Left kidney (tissue), 2 donors: Measurements from ENCODE around the gene GRIP1. TPM values are rescaled to one million over a fixed set of nuclear protein-coding genes. Genes with fewer than 3 reads are reported as not detected.
A peak's percentile ranks its signal among the peaks of the same experiment; 100 is the strongest.
"Not testable (repeated sequence)": the region's sequence is repeated elsewhere in the genome, so short reads cannot be mapped to it uniquely, and the experiment has no call there.

ENCODE experiments used
- DNase-seq: peaks from one replicate; pipeline ENCODE4 v3.0.0-alpha.2; 2013
- polyA plus RNA-seq: library from polyadenylated mRNA; unstranded; fragments of 120-200 nt; gene quantifications from one replicate; pipeline ENCODE4 v1.2.1, GENCODE V29; 2013; ENCODE audit not compliant: insufficient read length

The GRIP1 gene
- polyA plus RNA-seq, 1 donor: 26.9 TPM

GRCh38 chr12:66516561-66516960, 162.3 kb downstream of the GRIP1 start:
- no peak for DNase-seq

DNA sequence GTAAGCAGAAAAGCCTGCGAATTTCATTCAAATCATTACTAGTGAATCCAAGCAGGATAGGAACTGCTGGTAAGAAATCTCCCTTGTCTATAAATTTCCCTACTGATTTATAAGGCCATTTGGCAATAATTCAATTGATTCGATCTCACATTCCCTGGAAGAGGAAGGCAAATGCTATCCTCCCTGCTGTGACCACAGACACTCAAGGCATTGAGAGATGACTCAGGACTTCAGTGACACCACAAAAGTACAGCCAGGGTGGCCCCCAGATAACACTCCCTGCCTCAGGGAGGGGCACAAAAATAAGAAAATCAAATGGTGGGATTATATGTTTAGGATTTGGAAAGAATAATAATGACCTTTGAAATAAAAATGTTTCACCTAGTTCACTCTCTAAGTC, 162.7 kb downstream of the GRIP1 start:
- no peak for DNase-seq

DNA sequence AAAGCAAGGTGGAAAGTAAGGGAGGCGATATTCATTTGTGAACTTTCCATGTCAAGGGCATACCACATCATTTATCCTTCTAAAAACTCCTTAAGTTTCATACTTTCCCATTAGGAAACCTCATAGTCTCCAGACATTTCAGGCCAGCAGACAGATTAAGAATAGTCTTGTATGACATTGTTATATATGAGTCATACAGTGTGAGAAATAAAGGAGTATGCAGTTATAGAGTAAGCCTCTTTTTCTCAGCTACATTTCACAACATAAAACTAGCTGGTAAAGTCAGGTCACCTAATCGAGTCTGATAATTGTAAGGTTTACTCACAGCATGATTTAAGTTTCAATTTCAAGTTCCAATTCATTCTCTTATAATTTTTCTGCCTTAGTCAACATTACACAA, 164.3 kb downstream of the GRIP1 start:
- no peak for DNase-seq

GRCh38 chr12:66508025-66508424, 170.9 kb downstream of the GRIP1 start:
- no peak for DNase-seq

DNA sequence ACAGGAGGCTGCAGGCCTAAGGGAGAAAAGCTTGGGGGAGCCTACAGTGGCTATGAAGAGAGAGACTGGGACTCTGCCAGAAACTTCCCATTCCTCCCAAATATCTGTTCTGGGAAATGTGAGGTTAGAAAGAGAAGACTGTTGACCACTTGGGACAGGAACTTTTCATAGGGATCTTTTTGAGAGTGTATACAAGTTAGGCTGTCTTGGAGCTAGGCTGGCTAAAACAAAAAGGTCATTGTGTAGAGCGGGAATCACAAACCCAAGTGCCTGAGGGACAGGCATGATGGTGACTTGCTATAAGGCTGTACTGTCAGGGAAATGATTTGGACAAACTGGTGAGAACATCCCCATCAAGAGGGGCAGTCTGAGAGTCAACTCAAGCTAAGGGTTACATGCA, 175.1 kb downstream of the GRIP1 start:
- DNase-seq: no peak

- no peak for DNase-seq
These were observed 176.0 kb downstream of the GRIP1 start for GRCh38 chr12:66502911-66503310.

- no peak for DNase-seq
These were observed 178.0 kb downstream of the GRIP1 start for GRCh38 chr12:66500841-66501240.

DNA sequence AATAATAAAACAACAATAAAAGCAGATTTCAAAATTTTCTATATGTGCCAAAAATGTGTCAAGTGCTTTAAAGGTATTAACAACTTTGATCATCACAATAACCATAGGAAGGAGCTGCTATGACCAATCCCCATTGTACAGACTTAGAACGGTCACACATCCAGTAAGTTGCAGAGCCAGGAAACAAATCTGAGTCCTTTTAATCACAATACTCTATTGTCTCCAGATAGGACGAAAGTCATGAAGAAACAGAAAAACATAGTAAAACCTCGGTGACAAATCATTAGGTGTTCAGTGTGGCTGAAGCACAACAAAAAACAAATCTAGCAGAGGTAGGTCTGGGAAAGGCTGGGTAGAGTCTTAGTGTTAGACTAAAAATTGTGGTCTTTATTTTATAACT, 178.8 kb downstream of the GRIP1 start:
- DNase-seq: no peak

DNA sequence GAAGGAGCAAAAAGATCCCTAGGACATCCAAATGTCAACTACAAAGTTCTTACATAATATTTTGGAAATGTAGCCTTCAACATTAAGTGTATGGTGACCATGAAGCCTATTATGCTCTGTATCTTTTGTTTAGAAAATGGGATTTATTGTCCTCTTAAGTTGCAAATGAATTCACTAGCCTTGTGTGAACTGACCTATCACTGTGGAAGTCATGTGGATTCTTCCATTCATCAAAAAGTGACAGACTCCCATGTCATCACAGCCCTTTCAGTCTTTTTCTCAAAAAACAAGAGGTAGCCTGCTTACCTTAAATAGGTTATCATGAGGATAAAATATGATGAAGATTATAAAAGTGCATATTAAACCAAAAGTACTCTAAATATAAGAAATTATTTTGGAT, 179.9 kb downstream of the GRIP1 start:
- DNase-seq: no peak

DNA sequence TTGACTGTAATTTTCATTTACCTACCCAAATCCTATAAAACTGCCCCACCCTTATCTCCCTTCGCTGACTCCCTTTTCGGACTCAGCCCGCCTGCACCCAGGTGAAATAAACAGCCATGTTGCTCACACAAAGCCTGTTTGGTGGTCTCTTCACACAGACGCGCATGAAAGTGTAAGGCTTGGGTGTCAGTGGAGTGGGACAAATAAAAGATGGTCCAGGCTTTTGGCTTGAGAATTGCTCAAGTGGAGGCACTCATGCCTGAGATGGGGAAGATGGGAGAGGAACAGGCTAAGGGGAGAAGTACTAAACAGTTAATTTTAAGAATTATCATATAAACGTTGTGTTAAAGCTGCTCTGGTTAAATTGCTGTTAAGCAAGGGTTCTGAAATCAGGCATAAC, 180.8 kb downstream of the GRIP1 start:
- DNase-seq: not testable (repeated sequence)

DNA sequence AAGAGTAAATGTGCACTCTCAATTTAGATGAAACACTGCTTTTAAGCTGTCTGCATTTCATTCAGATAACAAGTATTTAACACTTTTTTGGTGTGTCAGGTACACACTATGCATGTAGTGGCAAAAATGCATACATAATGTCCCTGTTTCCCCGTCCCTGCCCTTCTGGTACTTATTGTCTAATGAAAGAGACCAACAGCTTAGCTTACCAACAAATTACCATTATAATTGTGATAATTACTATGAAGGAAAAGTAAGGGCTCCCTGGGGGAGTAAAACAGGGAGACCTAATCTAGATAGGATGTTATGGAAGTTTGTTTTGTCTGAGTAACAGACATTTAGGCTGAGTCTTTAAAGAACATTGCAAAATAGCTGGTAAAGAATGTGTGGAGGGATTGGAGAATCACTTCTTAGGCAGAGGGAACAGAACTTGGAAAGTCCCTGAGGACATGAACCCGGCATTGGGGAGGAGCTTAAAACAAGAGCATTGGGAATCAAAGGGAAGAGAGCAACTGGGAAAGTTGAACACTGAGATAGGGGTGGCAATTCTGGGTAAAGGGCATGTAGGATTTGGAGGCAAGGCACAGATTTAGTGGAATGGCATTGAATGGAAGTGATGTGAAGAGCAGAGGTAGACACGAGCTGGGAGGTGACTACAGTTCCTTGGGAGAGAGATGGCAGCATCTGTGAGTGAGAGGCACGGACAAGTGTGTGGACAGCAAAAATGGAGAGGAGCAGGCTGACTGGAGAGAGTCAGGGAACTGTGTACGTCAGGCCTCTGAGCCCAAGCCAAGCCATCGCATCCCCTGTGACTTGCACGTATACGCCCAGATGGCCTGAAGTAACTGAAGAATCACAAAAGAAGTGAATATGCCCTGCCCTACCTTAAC, 181.6 kb downstream of the GRIP1 start:
- DNase-seq: no peak

DNA sequence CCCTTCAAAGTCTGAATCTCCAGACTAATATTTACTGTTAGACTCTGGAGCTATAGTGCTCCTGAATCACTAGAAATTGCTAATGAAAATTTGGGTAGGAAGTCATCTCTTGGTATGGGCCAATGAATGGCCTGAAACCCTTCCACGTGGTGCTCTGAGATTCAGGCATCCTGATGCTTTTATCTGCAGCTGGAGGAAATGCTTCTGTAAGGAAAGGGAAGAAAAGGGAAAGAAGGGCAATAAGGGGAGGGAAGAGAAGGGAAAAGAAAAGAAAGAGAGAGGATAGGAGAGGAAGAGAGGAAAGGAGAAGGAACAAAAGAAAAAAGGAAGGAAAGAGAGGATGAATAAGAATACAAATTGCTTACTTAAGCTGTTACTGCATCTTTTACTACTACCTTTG, 182.3 kb downstream of the GRIP1 start:
- DNase-seq: no peak

- DNase-seq: no peak
These were observed 183.2 kb downstream of the GRIP1 start for GRCh38 chr12:66495709-66496108.

DNA sequence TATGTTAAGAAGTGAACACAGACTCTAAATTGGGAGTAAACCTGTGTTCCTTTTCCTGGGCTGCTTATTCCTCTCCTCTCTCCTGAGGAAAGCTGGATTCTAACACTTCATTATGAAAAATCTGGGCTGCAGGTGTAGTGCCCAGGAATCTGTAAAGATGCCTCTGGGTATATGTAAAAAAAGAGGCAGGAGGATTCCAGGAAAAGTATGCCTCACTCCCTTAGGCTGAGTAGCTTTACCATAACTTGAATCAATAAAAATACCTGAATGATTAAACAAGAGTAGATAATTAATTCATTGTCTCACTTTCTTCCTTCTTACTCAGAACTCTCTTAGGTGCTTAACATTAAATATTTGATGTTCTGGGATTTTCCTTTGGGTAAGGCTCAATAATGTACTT, 185.1 kb downstream of the GRIP1 start:
- DNase-seq: no peak

DNA sequence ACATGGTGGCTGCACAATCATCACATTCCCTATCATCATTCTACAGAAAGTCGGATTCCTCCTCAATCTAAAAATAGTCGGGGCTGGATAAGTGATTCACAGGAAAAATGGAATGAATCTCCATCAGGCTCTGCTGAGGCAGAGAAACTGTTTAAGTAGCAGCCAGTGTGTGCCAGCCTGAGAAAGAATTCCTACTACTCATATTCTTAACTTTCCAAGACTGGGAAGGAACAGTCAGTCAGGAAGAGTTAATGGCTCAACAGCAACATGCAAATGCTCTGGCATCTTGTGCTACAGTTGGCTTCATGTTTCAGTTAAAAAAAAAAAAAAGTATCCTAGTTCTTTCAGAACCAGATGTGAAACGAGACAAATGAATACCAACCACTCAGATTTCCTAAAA, 187.0 kb downstream of the GRIP1 start:
- no peak for DNase-seq

- no peak for DNase-seq
These were observed 196.3 kb downstream of the GRIP1 start for GRCh38 chr12:66482351-66483203.

DNA sequence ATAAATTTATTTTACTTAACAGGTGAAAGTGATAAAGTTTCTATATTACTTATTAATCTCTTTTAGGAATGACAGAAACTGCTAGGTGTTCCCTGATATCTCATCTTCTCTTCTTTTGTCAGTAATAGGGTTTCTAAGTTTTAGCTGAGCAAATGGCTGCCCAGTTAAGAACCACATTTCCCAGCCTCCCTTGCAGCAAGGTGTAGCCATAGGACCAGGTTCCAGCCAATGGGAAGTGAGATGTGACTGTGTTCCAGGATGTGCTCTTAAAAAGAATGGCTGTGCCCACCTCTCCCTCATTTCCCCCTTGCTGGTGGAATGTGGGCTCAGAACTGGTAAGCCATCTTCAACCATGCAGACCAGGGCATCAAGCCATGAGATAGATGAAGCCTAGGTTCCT, 210.9 kb downstream of the GRIP1 start:
- DNase-seq: no peak

GRCh38 chr12:66461331-66461730, 217.5 kb downstream of the GRIP1 start:
- no peak for DNase-seq

GRCh38 chr12:66459944-66460482, 218.9 kb downstream of the GRIP1 start:
- no peak for DNase-seq

GRCh38 chr12:66456612-66457011, 222.3 kb downstream of the GRIP1 start:
- peak; percentile 7 for DNase-seq

DNA sequence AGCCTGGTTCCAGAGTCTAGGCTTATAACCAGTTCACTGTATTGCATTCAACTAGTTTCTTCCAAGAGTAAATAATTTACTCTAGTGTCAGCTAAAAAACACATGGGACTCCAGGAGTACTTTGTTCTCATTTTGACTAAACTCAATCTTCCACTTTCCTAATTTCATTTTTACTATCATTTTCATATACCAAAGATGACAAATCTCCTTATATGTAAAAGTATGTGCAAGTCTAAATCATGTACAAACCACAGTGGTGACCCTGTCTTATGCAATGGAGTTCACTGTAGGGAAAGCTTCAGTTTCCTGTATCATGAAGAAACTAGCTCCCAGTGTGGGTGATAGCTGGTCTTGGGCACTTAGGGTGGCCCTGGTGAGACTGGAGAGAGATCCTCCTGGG, 225.0 kb downstream of the GRIP1 start:
- no peak for DNase-seq

DNA sequence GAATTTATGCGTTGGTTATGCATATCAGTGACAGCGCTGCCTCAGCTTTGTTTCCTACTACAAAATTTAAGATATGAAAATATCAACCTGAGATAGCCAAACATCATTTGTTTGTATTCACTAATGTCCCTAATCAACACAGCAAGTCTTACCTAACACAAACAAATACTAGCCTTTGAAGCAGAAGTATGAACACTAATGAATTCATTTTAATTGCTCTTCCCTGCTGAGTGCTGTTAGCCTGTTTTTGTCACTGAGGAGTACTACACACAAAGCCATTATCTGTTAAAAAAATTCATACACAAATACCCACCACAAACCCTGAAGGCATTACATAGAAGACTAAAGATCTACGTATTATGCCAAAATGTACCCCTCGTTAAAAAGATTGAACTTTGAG, 225.8 kb downstream of the GRIP1 start:
- no peak for DNase-seq

DNA sequence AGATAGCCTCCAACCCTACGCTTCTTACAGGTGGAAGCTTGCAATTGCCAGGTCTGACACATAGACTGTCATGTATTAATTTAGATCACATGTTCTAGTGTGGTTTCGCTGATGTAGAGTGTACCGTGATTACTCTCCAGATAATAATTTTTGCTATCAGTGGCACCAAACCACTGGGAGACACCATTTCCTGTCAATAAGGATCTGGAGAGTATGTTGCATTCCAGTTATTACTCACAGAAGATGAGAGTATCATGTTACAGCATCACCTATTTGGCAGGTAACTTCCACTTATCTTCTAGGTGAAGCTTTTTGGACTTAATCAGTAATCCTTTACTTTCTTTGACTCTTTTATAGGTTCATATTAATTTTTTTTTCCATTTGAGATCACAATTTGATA, 229.3 kb downstream of the GRIP1 start:
- DNase-seq: no peak
